Motor neuron (in vitro differentiated cells): ENCODE results near the gene MIP. TPM values are rescaled to one million over a fixed set of nuclear protein-coding genes. Genes with fewer than 3 reads are reported as not detected.
"Not testable (repeated sequence)": the region's sequence is repeated elsewhere in the genome, so short reads cannot be mapped to it uniquely, and the experiment has no call there.

Experiments used
- ATAC-seq, 8 experiments: fragments of 200-7000 bp; cut with Tn5 transposase; replicated peaks in 6 of 8; 2 replicates each; pipeline ENCODE4 v1.8.0; 2021; ENCODE audit warnings: mild to moderate bottlenecking in 8 of 8, moderate library complexity in 8 of 8
- H3K27ac ChIP-seq, 2 donors: fragments of 250-450 bp; sonication (Bioruptor Pico); 2 replicates each; pipeline ENCODE4 v1.9.0; 2021; ENCODE audit warnings: antibody characterized with exemption in 2 of 2, mild to moderate bottlenecking in 2 of 2, moderate library complexity in 1 of 2
- H3K4me1 ChIP-seq, 2 donors: fragments of 250-450 bp; sonication (Bioruptor Pico); replicated peaks in 1 of 2; 2 replicates each; pipeline ENCODE4 v1.6.1; 2021; ENCODE audit warnings: antibody characterized with exemption in 2 of 2, mild to moderate bottlenecking in 2 of 2, moderate library complexity in 1 of 2
- H3K4me3 ChIP-seq, 5 donors: fragments of 250-450 bp; sonication (Bioruptor Pico); 2 replicates each; pipeline ENCODE4 v1.9.0; 2021; ENCODE audit warnings: antibody characterized with exemption in 5 of 5, mild to moderate bottlenecking in 5 of 5, moderate library complexity in 4 of 5
- WGBS, 10 experiments: fragments of 450-650 bp; shearing (Covaris generic); methylation state at CpG; one replicate each; pipeline ENCODE4 v1.0.0; 2022; 5-methylcytosine and 5-hydroxymethylcytosine counted together
- in situ Hi-C, 9 experiments: fragments of 400-800 bp; cut with MboI; loops; one replicate each; pipeline ENCODE4 v1.15.0; 2021; ENCODE audit warnings: low sequenced_read_pairs in 9 of 9, low pct_unique_long_range_greater_than_20kb in 2 of 9; ENCODE audit not compliant: unreplicated experiment in 9 of 9
- total RNA-seq, 8 experiments: library from RNA; unstranded; fragments of 300-600 nt; gene quantifications; 2 replicates each; pipeline versions ENCODE4 v1.2.3 to v1.2.4, GENCODE V29; 2022

The MIP gene
- 1 to 10 TPM in 3 of 8 experiments, under 1 TPM in 5; 0.16 to 2.7 (median 0.44) TPM for total RNA-seq

GRCh38 chr12:56454557-56454956 is at the start of gene MIP:
Gene MIP, minus strand, starts transcription at chr12:56454657. Its CDS starts 44 bp downstream, at chr12:56454613.
- peaks cover 0 to 3% of the 10 kb centered on the region in 2 donors for H3K4me1 ChIP-seq
- ATAC-seq, result no peak
- no peak within 1 kb of the TSS for H3K27ac ChIP-seq
- WGBS, 10 experiments, result 40 to 100% (median 92%) methylated on average over 1 to 4 of the region's 5 CpGs; no CpG with 5 or more reads in 5 of the 10 experiments
- no peak within 1 kb of the TSS for H3K4me3 ChIP-seq
- in situ Hi-C loops, result loop anchor here in 2 of 9 experiments (25.0 kb wide), 1 partner anchor 92 kb away; the partner anchor contains the start of genes APOF (in 2 of the 2) and STAT2 (in 2 of the 2)

DNA sequence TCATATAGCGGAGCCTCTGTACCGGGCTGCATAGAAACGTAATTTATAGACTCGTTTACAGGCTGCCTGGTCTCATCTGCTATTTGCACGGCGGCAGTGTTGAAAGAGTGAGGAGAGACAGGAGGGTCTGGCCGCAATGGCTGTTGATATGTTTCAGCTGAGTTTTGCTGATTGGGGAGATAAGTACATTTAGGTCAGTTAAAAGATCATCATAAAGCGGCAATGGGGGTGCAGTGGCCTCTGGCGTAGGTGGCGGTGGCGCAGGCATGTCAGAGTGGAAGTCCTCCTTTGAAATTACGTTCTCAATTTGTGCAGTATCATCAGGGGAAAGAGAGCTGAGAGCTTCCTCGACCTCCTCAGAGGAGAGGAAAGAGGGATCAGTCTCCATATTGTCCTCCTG is 45.4 kb upstream of the MIP start:
- 68 to 100% (median 87%) methylated on average over 2 to 8 of the region's 13 CpGs; no CpG with 5 or more reads in 3 of the 10 experiments for WGBS, 10 experiments
- not testable (repeated sequence) for H3K4me3 ChIP-seq, ATAC-seq, H3K27ac ChIP-seq
- H3K4me1 ChIP-seq, result peaks cover 0 to 12% of the 10 kb centered on the region in 2 donors
- in situ Hi-C loops, result loop anchor here in 2 of 9 experiments (25.0 kb wide), 2 partner anchors 487 to 537 kb away; a partner anchor contains a TSS

DNA sequence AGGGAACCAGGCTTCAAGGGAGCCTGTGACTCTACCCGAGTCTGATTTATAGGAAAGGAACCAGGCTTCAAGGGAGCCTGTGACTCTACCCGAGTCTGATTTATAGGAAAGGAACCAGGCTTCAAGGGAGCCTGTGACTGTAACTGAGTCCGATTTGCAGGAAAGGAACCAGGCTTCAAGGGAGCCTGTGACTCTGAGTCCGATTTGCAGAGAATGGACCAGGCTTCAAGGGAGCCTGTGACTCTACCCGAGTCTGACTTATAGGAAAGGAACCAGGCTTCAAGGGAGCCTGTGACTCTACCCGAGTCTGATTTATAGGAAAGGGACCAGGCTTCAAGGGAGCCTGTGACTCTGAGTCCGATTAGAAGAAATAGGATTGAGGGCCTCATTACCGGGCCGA is 45.0 kb upstream of the MIP start:
- ATAC-seq, in situ Hi-C loops: not testable (repeated sequence)

GRCh38 chr12:56498126-56498902 is 43.9 kb upstream of the MIP start:
- WGBS, 10 experiments, result 33 to 83% (median 63%) methylated on average over 1 to 4 of the region's 14 CpGs; no CpG with 5 or more reads in 4 of the 10 experiments
- in situ Hi-C loops, ATAC-seq, H3K4me3 ChIP-seq, H3K27ac ChIP-seq: not testable (repeated sequence)
- H3K4me1 ChIP-seq, result peaks cover 0 to 12% of the 10 kb centered on the region in 2 donors

More for the DNA sequence above, 45.0 kb upstream of the MIP start:
- 34 to 86% (median 80%) methylated on average over 2 to 5 of the region's 9 CpGs; no CpG with 5 or more reads in 4 of the 10 experiments for WGBS, 10 experiments
- H3K4me3 ChIP-seq, H3K27ac ChIP-seq: not testable (repeated sequence)
- peaks cover 0 to 12% of the 10 kb centered on the region in 2 donors for H3K4me1 ChIP-seq

DNA sequence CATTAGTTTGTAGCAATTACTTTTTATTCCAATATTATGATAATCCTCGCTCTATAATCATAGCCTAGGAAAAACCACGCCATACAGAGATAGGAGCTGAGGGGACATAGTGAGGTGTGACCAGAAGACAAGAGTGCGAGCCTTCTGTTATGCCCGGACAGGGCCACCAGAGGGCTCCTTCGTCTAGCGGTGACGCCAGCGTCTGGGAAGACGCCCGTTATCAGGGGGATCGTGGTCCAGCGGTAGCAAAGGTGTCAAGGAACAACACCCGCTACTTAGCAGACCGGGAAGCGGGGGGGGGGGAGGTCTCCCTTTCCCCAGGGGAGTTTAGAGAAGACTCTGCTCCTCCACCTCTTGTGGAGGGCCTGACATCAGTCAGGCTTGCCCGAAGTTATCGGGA is 42.2 kb upstream of the MIP start:
- H3K4me3 ChIP-seq, ATAC-seq, H3K27ac ChIP-seq, in situ Hi-C loops: not testable (repeated sequence)
- peaks cover 0 to 12% of the 10 kb centered on the region in 2 donors for H3K4me1 ChIP-seq
- no CpG with 5 or more reads among the region's 17 CpGs for WGBS, 10 experiments

- H3K27ac ChIP-seq, H3K4me1 ChIP-seq, ATAC-seq, H3K4me3 ChIP-seq, in situ Hi-C loops: not testable (repeated sequence)
- WGBS, 10 experiments, result 100% methylated on average over 1 of the region's 27 CpGs; no CpG with 5 or more reads in 9 of the 10 experiments
Measured at GRCh38 chr12:56494481-56494880, 40.0 kb upstream of the MIP start.

GRCh38 chr12:56494106-56494415 is 39.6 kb upstream of the MIP start:
- 80% methylated on average over 1 of the region's 15 CpGs; no CpG with 5 or more reads in 9 of the 10 experiments for WGBS, 10 experiments
- ATAC-seq, H3K27ac ChIP-seq, H3K4me1 ChIP-seq, H3K4me3 ChIP-seq, in situ Hi-C loops: not testable (repeated sequence)

GRCh38 chr12:56493409-56494105 is 39.1 kb upstream of the MIP start:
- WGBS, 10 experiments, result 0 to 95% (median 76%) methylated on average over 1 to 4 of the region's 31 CpGs; no CpG with 5 or more reads in 6 of the 10 experiments
- H3K4me1 ChIP-seq, H3K27ac ChIP-seq, ATAC-seq, in situ Hi-C loops, H3K4me3 ChIP-seq: not testable (repeated sequence)

GRCh38 chr12:56490360-56490759 is 35.9 kb upstream of the MIP start:
- ATAC-seq, result no peak
- in situ Hi-C loops, result no loop called here
- no peak overlapping the region for H3K27ac ChIP-seq
- peaks cover 0 to 4% of the 10 kb centered on the region in 2 donors for H3K4me1 ChIP-seq
- H3K4me3 ChIP-seq, result no peak overlapping the region

GRCh38 chr12:56488041-56488955 is 33.8 kb upstream of the MIP start, which contains the start of gene GLS2:
Gene GLS2, minus strand, starts transcription at chr12:56488161. Its CDS starts 43 bp downstream, at chr12:56488118.
- Histone ChIP-seq H3K4me1 (peaks cover 0 to 4% of the 10 kb centered on the region in 2 donors), H3K4me3 (peak within 1 kb of the TSS; percentile 45 to 65 (median 51)), H3K27ac (peak within 1 kb of the TSS; percentile 23 to 32)
- in situ Hi-C loops, result no loop called here
- peak; percentile 95 to 97 (median 96) for ATAC-seq
- 0 to 100% (median 18%) methylated on average over 1 to 15 of the region's 59 CpGs; no CpG with 5 or more reads in 4 of the 10 experiments for WGBS, 10 experiments

DNA sequence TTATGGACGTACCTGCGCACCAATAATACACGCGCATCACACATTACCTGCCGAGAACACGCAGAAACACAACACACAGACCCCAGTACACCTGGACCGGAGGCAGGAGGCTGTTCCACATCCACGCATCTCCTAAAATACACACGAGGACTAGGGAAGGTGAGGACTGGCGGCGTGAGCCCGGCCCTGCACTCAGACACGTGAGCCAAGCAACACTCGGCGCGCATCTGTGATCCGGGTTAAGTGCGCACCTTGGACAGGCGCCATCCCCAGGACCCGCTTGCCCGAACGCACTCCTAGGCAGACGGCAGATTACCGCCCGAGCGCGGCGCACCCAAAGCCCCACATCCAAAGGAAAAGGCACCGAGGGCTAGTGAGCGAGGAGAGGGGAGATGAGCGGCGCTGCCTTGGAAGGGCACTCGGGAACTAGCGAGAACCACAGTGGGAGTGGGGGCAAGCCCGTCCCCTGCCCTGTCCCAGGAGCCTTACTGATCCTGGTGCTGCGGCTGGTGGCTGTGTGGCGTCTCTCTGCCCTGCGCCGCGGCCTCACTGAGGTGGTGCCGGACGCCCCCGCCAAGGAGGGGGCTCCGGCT is 33.1 kb upstream of the MIP start:
- peak overlapping the region; percentile 23 to 32 for H3K27ac ChIP-seq
- peak in 7 of 8 experiments; percentile 15 to 44 (median 34) for ATAC-seq
- peaks cover 0 to 4% of the 10 kb centered on the region in 2 donors for H3K4me1 ChIP-seq
- in situ Hi-C loops, result no loop called here
- 0 to 100% (median 33%) methylated on average over 1 to 3 of the region's 44 CpGs; no CpG with 5 or more reads in 5 of the 10 experiments for WGBS, 10 experiments
- H3K4me3 ChIP-seq, result peak overlapping the region; percentile 45 to 65 (median 51)

DNA sequence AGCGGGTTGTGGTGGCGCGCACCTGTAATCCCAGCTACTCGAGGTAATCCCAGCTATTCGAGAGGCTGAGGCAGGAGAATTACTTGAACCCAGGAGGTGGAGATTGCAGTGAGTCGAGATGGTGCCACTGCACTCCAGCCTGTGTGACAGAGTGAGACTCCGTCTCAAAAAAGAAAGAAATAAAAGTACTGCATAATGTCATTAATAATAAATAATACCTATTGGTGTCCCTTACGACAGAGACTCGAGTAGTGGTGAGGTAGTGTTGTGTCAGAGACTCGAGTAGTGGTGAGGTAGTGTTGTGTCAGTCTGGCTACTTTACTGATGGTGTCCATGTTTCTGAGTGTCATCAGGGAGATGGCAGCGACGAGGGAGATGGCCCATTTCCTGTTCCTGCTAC is 32.2 kb upstream of the MIP start:
- Histone ChIP-seq H3K4me1 (peaks cover 0 to 4% of the 10 kb centered on the region in 2 donors), H3K27ac (no peak overlapping the region), H3K4me3 (peak overlapping the region in 2 of 5 donors; percentile 45 to 61)
- in situ Hi-C loops, result no loop called here
- peak in 1 of 8 experiments; percentile 2 for ATAC-seq
- WGBS, 10 experiments, result 60 to 100% (median 85%) methylated on average over 1 to 8 of the region's 12 CpGs; no CpG with 5 or more reads in 4 of the 10 experiments
